IMR-90 (cell line): ENCODE measurements around the gene KCNAB2. TPM values are rescaled to one million over a fixed set of nuclear protein-coding genes. Genes with fewer than 3 reads are reported as not detected.

Experiments used
- ATAC-seq: fragments of 200-7000 bp; cut with Tn5 transposase; 2 replicates; pipeline ENCODE4 v1.9.1; 2020; ENCODE audit warnings: low read depth, mild to moderate bottlenecking, moderate library complexity
- BruUV-seq: library from RNA; stranded (reverse); fragments of 400-500 nt; replicated peaks from 2 replicates; lab custom pipeline; 2021; lab: Mats Ljungman, UMichigan
- CTCF ChIA-PET: fragments of 300-600 bp; formaldehyde crosslinking; extraction: SDS; loops from one replicate; lab custom pipeline; 2021; ENCODE audit warnings: antibody characterized with exemption; lab: Yijun Ruan, JAX
- POLR2A ChIA-PET: fragments of 300-600 bp; sonication (Branson Sonifier 250); formaldehyde crosslinking; loops from one replicate; lab custom pipeline; 2022; ENCODE audit warnings: antibody characterized with exemption; ENCODE audit not compliant: unreplicated experiment; lab: Charles Lee
- DNase-seq: peaks from one replicate; pipeline ENCODE4 v3.0.0; 2013
- H2AFZ ChIP-seq: replicated peaks from 2 replicates; pipeline ENCODE3; 2013; ENCODE audit warnings: low read length, mild to moderate bottlenecking; ENCODE audit not compliant: poor library complexity
- H2AK5ac ChIP-seq: 2 replicates; pipeline ENCODE4 v1.6.1; 2013; ENCODE audit warnings: low read depth, low read length, inconsistent platforms
- H2AK9ac ChIP-seq: replicated peaks from 2 replicates; pipeline ENCODE3; 2013; ENCODE audit warnings: mild to moderate bottlenecking, low read depth, low read length, moderate library complexity; ENCODE audit not compliant: poor library complexity
- H2BK120ac ChIP-seq: 2 replicates; pipeline ENCODE4 v1.6.1; 2013; ENCODE audit warnings: low read depth, low read length, inconsistent platforms
- H2BK15ac ChIP-seq: 3 replicates; pipeline ENCODE4 v1.6.1; 2013; ENCODE audit warnings: low read depth, low read length, inconsistent platforms
- H2BK20ac ChIP-seq: 2 replicates; pipeline ENCODE4 v1.6.1; 2013; ENCODE audit warnings: low read depth, mild to moderate bottlenecking, inconsistent platforms, low read length, moderate library complexity
- H2BK5ac ChIP-seq: 2 replicates; pipeline ENCODE4 v1.6.1; 2013; ENCODE audit warnings: mild to moderate bottlenecking, low read depth, low read length, inconsistent platforms; ENCODE audit not compliant: poor library complexity, severe bottlenecking
- H3K14ac ChIP-seq: replicated peaks from 2 replicates; pipeline ENCODE4 v1.6.1; 2013; ENCODE audit warnings: low read depth, low read length, inconsistent platforms
- H3K18ac ChIP-seq: 2 replicates; pipeline ENCODE4 v1.6.1; 2013; ENCODE audit warnings: low read depth, low read length, control low read depth
- H3K23ac ChIP-seq: 2 replicates; pipeline ENCODE4 v1.6.1; 2013; ENCODE audit warnings: low read depth, low read length, inconsistent platforms
- H3K27ac ChIP-seq: 2 replicates; pipeline ENCODE4 v1.5.1; 2013; ENCODE audit warnings: mild to moderate bottlenecking, control low read depth, low read length; ENCODE audit not compliant: insufficient read depth
- H3K27me3 ChIP-seq: 2 replicates; pipeline ENCODE4 v1.6.1; 2013; ENCODE audit warnings: low read length; ENCODE audit not compliant: control insufficient read depth, insufficient read depth
- H3K36me3 ChIP-seq: 2 replicates; pipeline ENCODE4 v1.6.1; 2013; ENCODE audit warnings: low read length, mixed read lengths; ENCODE audit not compliant: control insufficient read depth, insufficient read depth
- H3K4ac ChIP-seq: 2 replicates; pipeline ENCODE4 v1.6.1; 2013; ENCODE audit warnings: low read depth, low read length, inconsistent platforms
- H3K4me1 ChIP-seq: 2 replicates; pipeline ENCODE4 v1.6.1; 2013; ENCODE audit warnings: low read length, mixed read lengths; ENCODE audit not compliant: control insufficient read depth, insufficient read depth
- H3K4me2 ChIP-seq: 2 replicates; pipeline ENCODE4 v1.6.1; 2013; ENCODE audit warnings: low read depth, mild to moderate bottlenecking, control low read depth, low read length, moderate library complexity
- H3K4me3 ChIP-seq: 2 replicates; pipeline ENCODE4 v1.5.1; 2013; ENCODE audit warnings: low read depth, mild to moderate bottlenecking, control low read depth, low read length, moderate library complexity; ENCODE audit not compliant: insufficient read depth
- H3K56ac ChIP-seq: 2 replicates; pipeline ENCODE4 v1.6.1; 2013; ENCODE audit warnings: low read length, inconsistent platforms; ENCODE audit not compliant: insufficient read depth; ENCODE audit errors: extremely low read depth
- H3K79me1 ChIP-seq, 2 experiments: 2 replicates each; pipeline ENCODE4 v1.6.1; 2013; ENCODE audit warnings: low read length in 2 of 2, inconsistent platforms in 1 of 2, low read depth in 1 of 2
- H3K9ac ChIP-seq: 2 replicates; pipeline ENCODE4 v1.6.1; 2013; ENCODE audit warnings: low read depth, low read length, control low read depth
- H3K9me1 ChIP-seq: 2 replicates; pipeline ENCODE4 v1.6.1; 2013; ENCODE audit warnings: low read length, inconsistent platforms; ENCODE audit not compliant: insufficient read depth
- H3K9me3 ChIP-seq: 2 replicates; pipeline ENCODE4 v1.6.1; 2013; ENCODE audit warnings: low read length; ENCODE audit not compliant: control insufficient read depth, insufficient read depth
- H4K20me1 ChIP-seq: 2 replicates; pipeline ENCODE4 v1.6.1; 2013; ENCODE audit warnings: low read length, inconsistent platforms; ENCODE audit not compliant: insufficient read depth
- H4K5ac ChIP-seq: 2 replicates; pipeline ENCODE4 v1.6.1; 2013; ENCODE audit warnings: mild to moderate bottlenecking, low read depth, low read length, control low read depth
- H4K8ac ChIP-seq, 2 experiments: 2 replicates each; pipeline ENCODE4 v1.6.1; 2013; ENCODE audit warnings: low read depth in 2 of 2, low read length in 2 of 2, control low read depth in 1 of 2, inconsistent platforms in 1 of 2
- H4K91ac ChIP-seq: 2 replicates; pipeline ENCODE4 v1.6.1; 2013; ENCODE audit warnings: low read depth, low read length, inconsistent platforms; ENCODE audit not compliant: insufficient read depth
- MAZ ChIP-seq: IDR thresholded peaks from 2 replicates; pipeline ENCODE4 v1.6.1; 2012; ENCODE audit warnings: low read depth, mild to moderate bottlenecking, low read length, improper control_type of control experiment, moderate library complexity, borderline replicate concordance
- NFE2L2 ChIP-seq: fragments of 150-350 bp; IDR thresholded peaks from 2 replicates; pipeline ENCODE4 v1.6.1; 2016; ENCODE audit warnings: low read depth, mild to moderate bottlenecking, low read length
- WGBS, 2 experiments: methylation state at CpG; one replicate each; pipeline versions ENCODE4 v1.1.5 to v1.1.7; 2013; ENCODE audit warnings: missing lambda C conversion rate in 2 of 2; ENCODE audit not compliant: insufficient read length in 1 of 2; ENCODE audit errors: extremely low coverage in 2 of 2; 5-methylcytosine and 5-hydroxymethylcytosine counted together
- dilution Hi-C: fragments of 300-500 bp; cut with HindIII; formaldehyde crosslinking; loops from one replicate; pipeline ENCODE4 v1.14.3; 2018; ENCODE audit warnings: low sequenced_read_pairs; ENCODE audit not compliant: unreplicated experiment
- in situ Hi-C: fragments of 300-500 bp; cut with MboI; formaldehyde crosslinking; loops from 3 replicates; pipeline ENCODE4 v1.14.3; 2019; ENCODE audit warnings: low sequenced_read_pairs, inconsistent platforms, mixed read lengths
- intact Hi-C: fragments of 100-400 bp; cut with micrococcal nuclease; formaldehyde crosslinking; loops from 2 replicates; pipeline ENCODE4 v1.10.0; 2022
- polyA plus RNA-seq, 3 experiments: library from polyadenylated mRNA; depleted of rRNA; stranded (reverse); fragments of >200 nt; gene quantifications; 2 replicates each; pipeline ENCODE4 v1.2.3, GENCODE V29; 2012; ENCODE audit warnings: low replicate concordance in 1 of 3
- total RNA-seq: library from RNA; depleted of rRNA; stranded (reverse); fragments of >200 nt; gene quantifications from 2 replicates; pipeline ENCODE4 v1.2.3, GENCODE V29; 2012
- TF ChIP-seq, protein P1 (sequence below): fragments of 150-350 bp; IDR thresholded peaks from 2 replicates; pipeline ENCODE4 v1.6.1; 2017; ENCODE audit warnings: mild to moderate bottlenecking, antibody characterized with exemption, low read length, low read depth

The KCNAB2 gene
- total and polyA plus RNA-seq, 2 of the 4 experiments (the other 2 are of a cell fraction): 1.3 to 4.2 TPM

- Histone ChIP-seq H4K20me1 (no peaks in the 10 kb centered on the region), H2AK5ac (no peak overlapping the region), H3K4ac (no peak overlapping the region), H2BK5ac (no peak overlapping the region), H3K56ac (no peak overlapping the region), H4K8ac (no peak overlapping the region), H3K27ac (no peak overlapping the region), H3K9me3 (no peaks in the 10 kb centered on the region), H2BK15ac (no peak overlapping the region), H3K4me1 (no peaks in the 10 kb centered on the region; the same call in 1 of the 2 replicates), H3K36me3 (no peaks in the 10 kb centered on the region), H3K9ac (no peak overlapping the region), H2BK120ac (no peak overlapping the region), H4K91ac (no peak overlapping the region), H3K79me1 (no peaks in the 10 kb centered on the region), H3K23ac (no peak overlapping the region), H2AK9ac (no peak overlapping the region), H3K27me3 (peaks cover 31% of the 10 kb centered on the region; the same call in 1 of the 2 replicates), H3K4me3 (no peak overlapping the region), H3K18ac (no peak overlapping the region), H4K5ac (no peak overlapping the region), H3K9me1 (no peaks in the 10 kb centered on the region), H3K14ac (no peak overlapping the region), H3K4me2 (no peak overlapping the region), H2AFZ (no peak overlapping the region), H2BK20ac (no peak overlapping the region)
- no TSS peak for BruUV-seq
- POLR2A ChIA-PET: no interaction called here
- ATAC-seq (no peak), DNase-seq (no peak)
- TF ChIP-seq, protein P1, sequence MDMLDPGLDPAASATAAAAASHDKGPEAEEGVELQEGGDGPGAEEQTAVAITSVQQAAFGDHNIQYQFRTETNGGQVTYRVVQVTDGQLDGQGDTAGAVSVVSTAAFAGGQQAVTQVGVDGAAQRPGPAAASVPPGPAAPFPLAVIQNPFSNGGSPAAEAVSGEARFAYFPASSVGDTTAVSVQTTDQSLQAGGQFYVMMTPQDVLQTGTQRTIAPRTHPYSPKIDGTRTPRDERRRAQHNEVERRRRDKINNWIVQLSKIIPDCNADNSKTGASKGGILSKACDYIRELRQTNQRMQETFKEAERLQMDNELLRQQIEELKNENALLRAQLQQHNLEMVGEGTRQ: no peak
- TF ChIP-seq NFE2L2: no peak
- TF ChIP-seq MAZ: no peak
- dilution Hi-C loops: no loop called here
- intact Hi-C loops: no loop called here
- in situ Hi-C loops: no loop called here
- CTCF ChIA-PET: no interaction called here
- WGBS, 2 experiments: no CpG with 5 or more reads among the region's 9 CpGs
Measured at GRCh38 chr1:6104631-6105030, 58.9 kb downstream of the KCNAB2 start.
